Measurements from ENCODE around the gene ZBTB7A.

ZBTB7A gene

GRCh38 chr19:4036576-4037300, 30.0 kb downstream of the ZBTB7A start:
- no peak for DNase-seq (ENCODE audit: low spot score)

- no peak for DNase-seq (ENCODE audit: low spot score)
Observed at GRCh38 chr19:4035582-4035981, 31.1 kb downstream of the ZBTB7A start.

GRCh38 chr19:4035018-4035566, 31.6 kb downstream of the ZBTB7A start:
- DNase-seq (ENCODE audit: low spot score), result no peak

GRCh38 chr19:4034048-4035017, 32.4 kb downstream of the ZBTB7A start:
- no peak for DNase-seq (ENCODE audit: low spot score)

GRCh38 chr19:4033028-4033956, 33.4 kb downstream of the ZBTB7A start:
- DNase-seq (ENCODE audit: low spot score), result no peak

GRCh38 chr19:4032436-4032835, 34.3 kb downstream of the ZBTB7A start:
- DNase-seq (ENCODE audit: low spot score), result no peak

- no peak for DNase-seq (ENCODE audit: low spot score)
Observed at GRCh38 chr19:4031420-4031819, 35.3 kb downstream of the ZBTB7A start.

- no peak for DNase-seq (ENCODE audit: low spot score)
Observed at GRCh38 chr19:4030981-4031380, 35.7 kb downstream of the ZBTB7A start.

- no peak for DNase-seq (ENCODE audit: low spot score)
Observed at GRCh38 chr19:4030552-4030951, 36.1 kb downstream of the ZBTB7A start.

- no peak for DNase-seq (ENCODE audit: low spot score)
Observed at GRCh38 chr19:4029247-4029614, 37.5 kb downstream of the ZBTB7A start.

GRCh38 chr19:4028334-4029246, 38.1 kb downstream of the ZBTB7A start:
- no peak for DNase-seq (ENCODE audit: low spot score)

GRCh38 chr19:4027146-4027545, 39.6 kb downstream of the ZBTB7A start:
- no peak for DNase-seq (ENCODE audit: low spot score)

GRCh38 chr19:4025317-4025716, 41.4 kb downstream of the ZBTB7A start:
- DNase-seq (ENCODE audit: low spot score), result no peak

GRCh38 chr19:4023600-4024398, 42.9 kb downstream of the ZBTB7A start:
- no peak for DNase-seq (ENCODE audit: low spot score)

GRCh38 chr19:4019578-4019977, 47.1 kb downstream of the ZBTB7A start:
- DNase-seq (ENCODE audit: low spot score), result no peak

GRCh38 chr19:4018775-4019504, 47.8 kb downstream of the ZBTB7A start:
- DNase-seq (ENCODE audit: low spot score), result no peak

- no peak for DNase-seq (ENCODE audit: low spot score)
Observed at GRCh38 chr19:4018140-4018613, 48.5 kb downstream of the ZBTB7A start.

- DNase-seq (ENCODE audit: low spot score), result no peak
Observed at GRCh38 chr19:4016903-4017638, 49.6 kb downstream of the ZBTB7A start.

Measured in HuH-7 (cell line).